GM18858 (cell line): ENCODE results near the gene KRT38.
"Not testable (repeated sequence)": the region's sequence is repeated elsewhere in the genome, so short reads cannot be mapped to it uniquely, and the experiment has no call there.

ENCODE experiments used
- ATAC-seq: cut with Tn5 transposase; IDR thresholded peaks from one replicate; pipeline ENCODE4 v1.9.1; 2021; ENCODE audit not compliant: unreplicated experiment

KRT38 gene

DNA sequence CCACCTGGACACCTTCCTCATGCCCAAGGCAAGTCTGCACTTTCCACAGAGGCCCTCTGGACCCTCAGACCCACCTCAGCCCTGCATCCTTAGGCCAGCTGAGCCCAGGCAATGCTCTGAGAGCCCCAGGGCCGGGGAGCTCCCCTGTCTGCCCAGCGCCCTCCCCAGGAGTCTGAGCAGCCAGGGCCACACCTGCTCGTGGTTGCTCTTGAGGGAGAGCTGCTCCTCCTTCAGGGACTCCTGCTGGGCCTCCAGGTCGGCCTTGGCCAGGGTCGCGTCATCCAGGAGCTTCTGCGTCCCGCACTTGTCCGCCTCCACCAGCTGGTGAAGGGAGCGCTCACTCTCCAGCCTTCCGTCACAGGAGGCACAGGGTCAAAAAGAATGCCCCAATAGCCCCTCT lies 18.2 kb downstream of the KRT38 start:
- not testable (repeated sequence) for ATAC-seq

DNA sequence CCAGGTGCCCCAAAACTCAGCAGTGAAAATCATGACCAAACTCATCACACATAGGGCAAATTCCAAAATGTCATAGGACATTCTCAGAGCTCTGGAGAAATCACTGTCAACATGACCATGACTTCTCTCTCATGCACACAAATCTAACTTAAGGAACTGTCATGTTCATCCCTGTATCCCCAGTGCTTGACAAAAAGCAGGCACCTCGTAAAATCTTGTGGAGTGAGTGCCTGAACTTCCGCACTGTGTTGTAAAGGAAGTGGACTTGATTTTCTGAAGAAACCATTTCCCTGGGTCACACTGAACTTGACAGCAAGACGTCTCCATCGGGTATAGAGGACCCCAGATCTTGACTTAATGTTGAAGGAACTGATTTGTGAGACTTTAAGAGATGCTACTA lies 19.2 kb downstream of the KRT38 start:
- ATAC-seq: no peak

GRCh38 chr17:41421116-41421515 lies 19.7 kb downstream of the KRT38 start:
- no peak for ATAC-seq

DNA sequence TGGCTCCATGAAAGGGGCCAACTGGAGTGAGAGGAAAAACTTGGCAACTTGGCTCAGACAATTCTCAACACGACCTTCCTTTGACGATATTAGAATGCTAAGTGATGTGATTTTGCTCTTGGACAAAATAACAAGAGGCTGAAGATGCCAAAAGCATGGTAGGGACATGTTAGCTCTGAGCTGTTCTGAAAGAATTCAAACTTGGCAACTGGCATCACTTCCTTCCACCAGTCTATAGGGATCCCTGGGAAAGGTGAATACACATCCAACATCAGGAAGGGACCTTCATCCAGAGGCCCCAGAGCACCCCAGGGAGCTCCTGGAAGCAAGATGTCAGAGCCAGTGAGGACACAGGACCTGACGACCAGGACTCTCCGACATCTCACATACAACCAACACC lies 20.6 kb downstream of the KRT38 start:
- ATAC-seq: no peak

DNA sequence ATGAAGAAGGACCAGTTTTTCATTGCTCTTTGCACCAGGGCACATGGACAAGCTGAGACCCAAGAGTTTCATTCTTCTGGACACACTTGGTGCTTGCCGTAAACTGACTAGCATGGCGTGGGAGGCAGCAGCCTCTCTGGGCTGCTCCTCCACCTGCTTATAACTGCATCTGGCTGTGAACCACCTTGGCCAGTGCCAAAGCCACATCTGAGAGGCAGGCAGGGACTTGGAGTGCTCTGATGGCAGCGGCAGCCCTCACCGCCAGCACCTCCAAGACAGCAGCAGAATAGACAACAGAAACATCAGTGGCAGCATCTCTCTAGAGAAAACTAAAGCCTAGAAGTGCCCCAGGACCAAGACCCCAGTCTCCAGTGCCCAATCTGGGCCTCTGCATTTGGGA lies 21.1 kb downstream of the KRT38 start:
- ATAC-seq: no peak

GRCh38 chr17:41418116-41418860 lies 22.5 kb downstream of the KRT38 start:
- ATAC-seq: no peak

- ATAC-seq: no peak
These were observed 23.2 kb downstream of the KRT38 start for GRCh38 chr17:41417576-41418015.

DNA sequence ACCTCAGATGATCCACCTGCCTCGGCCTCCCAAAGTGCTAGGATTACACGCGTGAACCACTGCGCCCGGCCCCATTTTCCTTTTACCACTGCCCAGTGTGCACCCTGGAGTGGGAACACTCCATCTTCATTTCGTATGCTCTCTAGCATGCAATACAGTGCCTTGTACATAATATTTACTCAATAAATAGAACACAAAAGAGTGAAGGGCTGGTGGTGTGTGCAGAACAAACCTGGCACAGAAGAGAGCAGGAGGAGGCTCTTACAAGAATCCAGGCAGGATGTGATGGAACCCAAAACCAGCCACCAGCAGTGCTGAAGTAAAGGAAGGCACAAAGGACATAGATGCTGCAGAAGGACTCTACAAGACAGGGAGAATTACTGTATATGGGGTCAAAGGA lies 23.7 kb downstream of the KRT38 start:
- ATAC-seq: no peak

GRCh38 chr17:41416479-41416878 lies 24.3 kb downstream of the KRT38 start:
- ATAC-seq: no peak

DNA sequence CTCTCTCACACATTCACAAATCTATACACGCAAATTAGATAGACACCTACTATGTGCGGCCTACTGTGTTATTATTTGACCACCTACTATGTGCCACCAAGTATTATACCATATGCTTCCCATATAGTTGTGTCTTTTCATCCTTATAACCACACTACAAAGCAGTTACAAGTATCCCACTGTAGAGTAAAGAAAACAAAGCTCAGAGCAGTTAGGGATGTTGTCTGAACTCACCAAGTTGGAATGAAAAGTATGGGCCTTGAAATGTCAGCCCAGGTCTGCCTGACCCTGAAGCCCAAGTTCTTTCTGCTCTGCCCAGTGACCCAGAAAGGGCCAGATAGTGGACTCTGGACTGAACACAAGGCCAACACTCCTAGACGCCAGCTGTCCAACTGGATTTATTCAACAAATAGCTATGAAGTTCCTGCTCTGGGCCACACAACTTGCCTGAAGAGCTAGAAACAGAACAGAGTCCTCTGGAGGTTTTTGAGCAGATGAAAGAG lies 24.9 kb downstream of the KRT38 start:
- ATAC-seq: no peak

DNA sequence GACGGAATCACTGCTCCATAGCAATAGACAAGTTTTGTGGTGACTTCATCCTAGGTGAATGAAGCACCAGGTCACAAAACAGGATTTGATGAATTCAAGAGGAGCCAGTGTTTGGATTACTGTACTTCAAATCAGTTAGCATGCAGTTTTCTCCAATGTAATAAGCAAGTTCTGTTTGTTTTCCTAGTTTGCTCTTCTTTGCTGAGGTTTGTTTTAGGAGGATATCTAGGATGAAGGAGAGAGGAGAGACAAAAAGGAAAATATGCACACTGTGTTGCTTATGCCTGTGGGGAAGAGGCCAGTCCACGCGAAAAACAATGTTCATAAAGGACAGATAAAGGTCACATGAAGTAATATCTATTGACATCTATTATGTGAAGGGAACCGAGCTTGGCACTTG lies 25.4 kb downstream of the KRT38 start:
- no peak for ATAC-seq

DNA sequence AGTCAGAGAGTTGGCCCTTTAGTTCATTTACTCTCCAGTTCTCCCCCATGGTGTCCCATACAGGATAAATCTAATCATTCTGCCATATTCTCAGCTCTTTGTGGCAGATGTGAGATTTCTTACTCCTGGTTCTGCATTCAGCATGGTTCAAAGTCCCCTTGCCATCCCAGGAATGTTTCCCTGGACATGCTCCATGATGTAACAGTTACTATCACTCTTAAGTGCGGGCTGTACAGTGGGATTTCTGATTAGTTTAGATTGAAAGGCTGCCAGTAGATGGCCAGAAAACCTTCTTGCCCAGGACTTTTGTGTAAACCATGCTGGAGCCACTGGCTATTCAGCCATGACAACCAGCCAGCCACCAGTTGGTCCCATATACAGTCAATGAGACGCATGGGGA lies 26.8 kb downstream of the KRT38 start:
- no peak for ATAC-seq

GRCh38 chr17:41413353-41413957 lies 27.3 kb downstream of the KRT38 start:
- ATAC-seq: no peak

DNA sequence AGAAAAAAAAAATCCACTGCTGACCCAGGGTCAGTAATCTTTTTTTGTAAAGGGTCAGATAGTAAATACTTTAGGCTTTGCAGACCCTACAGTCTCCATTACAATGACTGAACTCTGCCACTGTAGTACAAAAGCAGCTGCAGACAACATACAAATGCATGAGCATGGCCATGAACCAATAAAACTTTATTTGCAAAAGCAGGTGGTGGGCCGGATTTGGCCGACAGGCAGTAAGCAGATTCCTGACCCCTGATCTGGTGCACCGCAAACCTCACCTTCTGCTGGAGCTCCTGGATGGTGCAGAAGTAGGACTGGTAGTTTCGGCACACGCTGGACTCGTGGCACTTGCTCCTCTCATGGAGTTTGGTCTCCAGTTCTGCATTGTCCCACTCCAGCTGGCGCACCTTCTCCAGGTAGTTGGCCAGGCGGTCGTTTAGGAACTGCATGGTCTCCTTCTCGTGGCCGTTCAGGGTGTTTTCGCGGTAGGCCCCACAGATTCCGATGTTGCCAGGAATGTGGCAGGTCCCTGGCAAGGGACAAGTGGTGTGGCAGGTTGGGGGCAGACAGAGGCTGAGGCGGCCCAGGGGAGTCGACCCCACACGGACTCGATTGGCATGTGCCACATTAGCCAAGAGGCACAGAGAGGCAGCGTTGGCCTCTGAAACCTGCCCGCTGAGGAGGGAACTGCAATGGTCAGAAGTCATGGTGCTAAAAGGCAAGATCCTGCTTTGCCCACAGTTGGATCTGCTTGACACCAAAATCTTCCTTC lies 29.5 kb downstream of the KRT38 start:
- ATAC-seq: no peak

DNA sequence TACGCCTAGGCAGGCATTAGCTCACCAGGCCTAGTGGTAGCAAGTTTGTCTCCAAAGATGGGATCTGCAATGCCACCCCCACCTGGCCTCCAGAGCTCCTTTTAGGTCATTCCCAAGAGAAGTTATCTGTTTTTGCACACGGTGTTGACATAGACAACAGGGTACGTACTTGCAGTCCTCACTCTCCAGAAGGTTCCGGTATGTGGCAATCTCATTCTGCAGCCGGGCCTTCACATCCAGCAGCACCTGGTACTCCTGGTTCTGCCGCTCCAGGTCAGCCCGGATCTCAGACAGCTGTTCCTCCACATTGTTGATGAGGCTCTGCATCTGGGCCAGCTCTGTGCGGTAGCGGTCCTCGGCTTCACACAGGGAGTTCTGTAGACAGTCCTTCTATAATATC lies 33.6 kb downstream of the KRT38 start:
- ATAC-seq: no peak

DNA sequence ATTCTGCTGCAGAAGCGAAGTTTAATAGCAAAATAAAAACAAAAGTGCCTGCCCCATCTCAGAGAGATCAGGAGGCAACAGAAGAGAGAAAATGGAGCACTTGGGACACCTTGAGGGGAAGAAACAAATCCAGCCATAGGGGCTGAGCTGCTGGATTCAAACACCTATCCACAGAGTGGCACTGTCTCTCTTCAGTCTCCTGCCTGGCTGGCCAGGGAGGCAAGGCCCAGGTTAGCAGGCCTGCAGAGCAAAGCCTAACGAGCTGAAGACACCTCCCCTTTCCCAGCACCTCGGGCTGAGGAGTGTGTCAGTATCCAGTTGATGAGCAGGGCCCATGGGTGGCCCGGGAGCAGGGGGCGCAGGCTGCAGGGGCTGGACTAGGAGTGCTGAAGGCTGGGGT lies 34.6 kb downstream of the KRT38 start:
- no peak for ATAC-seq

DNA sequence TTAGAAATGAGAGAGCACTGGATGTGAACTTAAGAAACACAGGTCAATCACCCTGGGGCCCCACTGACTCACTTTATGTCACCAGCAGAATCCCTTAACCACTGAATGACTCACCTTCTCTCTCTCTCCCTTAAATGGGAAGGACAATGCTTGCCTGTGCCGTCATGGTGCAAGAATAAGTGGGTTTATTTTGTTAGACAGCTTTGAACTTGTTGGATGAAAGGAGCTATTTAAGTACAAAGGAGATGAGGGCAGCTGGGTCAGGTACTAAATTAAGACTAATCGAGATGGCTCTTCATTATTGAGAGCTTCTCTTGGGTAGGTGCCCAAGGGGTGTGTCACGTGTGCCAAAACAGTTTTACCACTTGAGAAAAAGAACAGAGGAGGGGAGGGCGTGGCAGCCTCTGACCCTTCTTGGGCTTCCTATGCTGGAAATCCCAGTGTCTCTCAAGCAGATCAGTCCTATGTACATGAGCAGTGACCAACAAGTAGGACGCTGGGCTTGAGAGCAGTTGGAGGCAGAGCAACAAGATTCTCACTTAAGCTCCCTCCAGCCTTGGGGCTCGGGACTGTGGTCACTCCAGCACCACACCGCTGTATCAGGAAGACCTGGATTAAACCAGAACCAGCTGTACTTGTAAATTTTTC lies 36.6 kb downstream of the KRT38 start:
- no peak for ATAC-seq

DNA sequence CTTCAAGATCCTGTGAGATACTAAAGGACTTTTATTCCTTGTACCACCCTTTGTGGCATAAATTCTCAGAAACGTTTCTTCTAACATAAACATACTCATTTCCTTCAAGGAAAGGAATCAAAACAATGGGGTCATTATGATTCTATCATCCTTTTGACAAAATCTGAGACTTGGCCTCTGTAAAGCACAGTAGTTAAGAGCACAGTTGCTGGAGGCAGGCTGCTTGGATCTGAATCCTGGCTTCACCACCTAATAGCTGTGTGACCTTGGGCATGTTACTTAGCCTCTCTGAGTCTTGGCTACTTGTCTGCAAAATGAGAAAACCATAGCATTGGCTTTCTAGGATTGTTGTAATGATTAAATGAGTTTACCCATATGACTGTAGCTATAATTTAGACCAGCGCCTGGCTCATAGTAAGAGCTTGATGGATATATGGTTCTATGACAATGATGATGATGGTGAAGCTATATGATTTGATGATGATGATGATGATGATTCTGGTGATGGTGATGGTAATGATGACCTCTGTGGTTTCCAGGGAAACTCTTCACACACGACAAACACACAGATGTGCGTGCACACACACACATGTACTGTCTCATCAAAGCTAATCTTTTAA lies 37.3 kb downstream of the KRT38 start:
- ATAC-seq: no peak

- ATAC-seq: no peak
These were observed 38.6 kb downstream of the KRT38 start for GRCh38 chr17:41402161-41402560.

DNA sequence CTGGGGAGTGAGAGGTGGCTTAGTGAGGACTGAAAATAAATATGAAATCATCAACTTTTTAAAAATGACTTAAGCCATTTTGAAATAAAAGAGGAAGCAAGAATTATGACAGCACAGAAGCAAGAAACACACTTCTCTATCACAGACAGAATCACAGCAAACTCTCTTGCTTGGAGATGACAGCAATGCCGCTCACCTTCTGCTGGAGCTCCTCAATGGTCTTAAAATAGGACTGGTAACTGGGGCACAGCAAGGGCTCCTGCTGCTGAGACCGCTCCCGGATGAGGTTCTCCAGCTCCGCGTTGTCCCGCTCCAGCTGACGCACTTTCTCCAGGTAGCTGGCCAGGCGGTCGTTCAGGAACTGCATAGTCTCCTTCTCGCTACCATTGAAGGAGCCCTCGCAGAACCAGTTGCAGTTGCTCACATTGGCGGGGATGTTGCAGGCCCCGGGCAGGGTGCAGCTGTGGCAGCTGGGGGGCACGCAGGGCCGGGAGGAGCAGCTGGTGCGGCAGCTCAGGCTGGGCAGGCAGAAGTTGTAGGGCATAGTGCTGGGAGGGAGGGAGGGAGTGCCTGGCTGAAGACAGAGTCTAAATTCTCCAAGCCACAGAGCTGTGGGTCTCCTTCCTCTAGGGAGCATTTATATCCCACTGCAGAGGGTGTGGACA lies 43.7 kb downstream of the KRT38 start, which contains the start of gene KRT31:
TSS of gene KRT31 (minus strand) at position 613 of the 665 bp plus-strand sequence. CDS start at position 544, 69 bp downstream.
- ATAC-seq: no peak
